Activated CD4-positive, alpha-beta T cell treated with anti-CD3 and anti-CD28 coated beads, Interleukin-2, Interleukin-6, amounts not matched to agents 100 ng/mL and 50 ng/mL, durations not matched to agents 16 hours and 8 hours (primary cell): ENCODE data around the gene STRN4.

ENCODE experiments used
- DNase-seq: peaks from one replicate; pipeline ENCODE4 v3.0.0-alpha.2; 2020

Gene STRN4

DNA sequence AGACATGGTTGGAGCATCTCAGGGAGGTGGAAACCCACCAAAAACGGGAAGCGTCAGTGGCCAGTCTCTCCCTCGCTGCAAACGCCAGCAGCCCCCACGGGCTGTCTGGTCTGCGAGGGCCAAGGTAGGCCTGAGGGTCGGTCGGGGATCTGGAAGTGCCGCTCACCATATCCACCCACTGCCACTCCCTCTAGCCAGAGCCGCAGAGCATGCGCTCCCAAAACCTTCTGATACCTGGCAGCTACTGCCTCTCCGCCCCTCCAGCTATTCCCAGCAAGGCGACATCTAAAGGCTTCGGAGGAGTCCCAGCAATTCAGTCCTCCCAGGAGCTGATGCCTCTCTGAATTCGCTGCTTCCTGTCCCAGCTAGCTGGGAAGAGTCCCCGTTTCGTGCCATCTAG, 4.8 kb downstream of the STRN4 start:
- no peak for DNase-seq

DNA sequence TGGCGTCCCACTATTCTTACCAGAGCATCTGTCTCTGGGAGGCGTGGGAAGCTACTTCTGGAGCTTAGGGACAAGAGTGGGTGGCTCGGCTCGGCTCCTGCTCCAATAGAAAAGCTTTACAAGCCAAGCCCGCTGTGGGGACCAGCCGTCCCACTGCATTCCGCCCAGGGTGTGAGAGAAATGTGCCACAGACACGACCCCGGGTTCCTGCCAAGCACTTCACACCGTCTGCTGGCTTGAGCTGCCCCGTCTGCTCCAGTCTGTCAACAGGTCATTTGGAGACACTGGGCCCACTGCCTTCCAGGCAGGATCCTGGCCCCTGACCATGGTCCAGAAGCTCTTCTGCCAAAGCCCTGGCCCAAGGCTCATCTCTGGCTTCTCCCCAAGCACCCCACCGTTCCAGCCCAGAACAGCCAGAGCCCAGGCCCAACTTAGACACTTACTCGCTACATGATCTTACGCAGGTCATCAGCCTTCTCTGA, 6.9 kb downstream of the STRN4 start:
- no peak for DNase-seq

DNA sequence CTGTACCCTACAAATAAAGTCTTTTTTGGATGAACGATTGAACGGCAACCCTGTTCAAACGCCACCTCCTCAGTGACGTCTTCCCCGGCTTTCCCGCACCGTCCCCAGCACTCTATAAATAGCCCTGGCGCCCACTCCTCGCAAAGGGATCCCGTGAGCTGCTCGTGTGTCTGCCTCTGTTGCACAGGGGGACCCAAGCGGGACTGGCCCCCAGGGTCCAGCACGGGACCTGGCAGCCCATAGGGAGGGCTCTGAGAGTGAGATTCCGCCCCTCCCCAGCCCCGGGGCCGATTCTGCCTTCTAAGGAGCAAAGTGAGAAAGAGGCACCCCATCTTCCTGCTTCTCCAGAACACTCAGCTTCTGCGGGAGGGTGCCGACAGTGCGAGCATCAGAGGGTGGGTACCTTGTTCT, 8.5 kb downstream of the STRN4 start:
- no peak for DNase-seq

DNA sequence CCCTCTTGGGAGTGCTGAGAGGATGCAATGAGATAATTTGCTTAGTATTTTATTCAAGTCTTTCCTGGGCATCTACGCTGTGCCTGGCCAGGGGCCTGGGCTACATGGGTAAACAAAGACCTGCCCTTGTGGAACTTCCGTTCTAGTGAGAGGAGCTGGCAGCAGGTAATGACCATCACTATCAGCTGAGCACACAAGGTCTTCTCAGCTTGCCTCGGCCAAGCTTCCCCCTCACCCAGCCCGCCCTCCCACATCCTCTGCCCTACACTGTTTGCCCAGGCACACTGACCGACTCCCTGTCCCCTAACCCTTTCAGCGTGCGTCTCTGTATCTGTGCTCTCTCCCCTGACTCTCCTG, 9.0 kb downstream of the STRN4 start:
- DNase-seq: no peak

DNA sequence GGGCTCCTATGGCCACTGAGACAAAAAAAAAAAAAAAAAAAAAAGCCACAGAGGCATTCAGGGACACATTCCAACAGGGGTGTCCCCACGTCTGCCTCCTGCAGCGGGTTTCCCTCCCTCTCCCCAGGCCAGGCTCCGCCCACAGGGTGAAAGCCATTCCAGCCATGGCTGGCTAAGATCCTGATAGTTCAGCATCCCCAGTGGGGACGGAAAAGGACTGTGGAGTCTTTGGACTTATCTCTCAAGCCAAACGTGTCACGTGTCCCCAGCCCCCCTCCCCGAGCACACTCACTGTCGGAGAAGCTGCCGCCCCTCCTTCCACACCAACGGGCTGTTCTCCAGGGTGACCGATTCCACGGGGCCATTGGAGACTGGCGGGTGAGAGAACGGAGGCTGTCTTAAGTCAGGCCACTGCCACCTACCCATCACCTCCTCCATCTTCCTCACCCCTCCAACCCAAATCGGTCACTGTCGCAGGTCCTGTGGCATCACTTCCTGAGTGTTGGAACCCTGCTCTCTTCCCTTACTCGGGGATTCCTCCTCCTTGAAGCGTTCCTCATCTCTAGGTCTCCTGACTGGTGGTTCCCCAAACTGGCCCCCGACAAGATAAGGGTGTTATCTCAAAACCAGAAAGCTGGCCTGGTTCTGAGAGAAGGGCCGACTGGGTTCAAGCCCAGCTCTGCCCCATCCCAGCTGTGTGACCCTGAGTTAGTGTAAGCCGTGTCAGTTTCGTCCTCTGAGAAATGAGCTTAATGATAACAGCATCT, 9.5 kb downstream of the STRN4 start:
- DNase-seq: no peak

DNA sequence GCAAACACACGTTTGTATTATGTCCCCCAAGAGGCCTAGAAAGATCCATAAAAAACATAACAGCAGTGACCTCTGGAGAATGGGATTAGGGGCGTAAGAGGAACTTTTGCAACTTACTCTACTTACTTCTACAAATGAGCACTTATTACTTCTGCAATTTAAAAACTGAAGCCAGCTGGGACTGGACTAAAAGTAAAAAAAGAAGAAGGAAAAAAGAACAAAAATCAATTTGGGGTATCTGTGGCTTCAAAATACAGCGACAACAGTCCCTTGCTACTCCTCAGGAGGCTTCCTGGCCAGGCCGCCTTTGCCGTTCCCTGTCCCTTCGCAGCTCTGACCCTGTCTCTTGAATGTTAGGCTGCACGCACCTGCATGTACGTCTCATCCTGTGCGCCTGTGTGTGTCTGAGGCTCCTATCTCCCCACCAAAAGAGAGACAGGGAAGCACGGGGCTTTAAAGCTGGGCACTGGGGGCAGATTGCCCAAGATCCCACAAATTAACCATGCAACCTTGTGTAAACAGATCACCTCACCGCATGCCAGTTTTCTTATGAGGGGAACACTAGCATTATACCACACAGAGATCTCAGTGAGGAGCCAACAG, 12.5 kb downstream of the STRN4 start:
- no peak for DNase-seq

DNA sequence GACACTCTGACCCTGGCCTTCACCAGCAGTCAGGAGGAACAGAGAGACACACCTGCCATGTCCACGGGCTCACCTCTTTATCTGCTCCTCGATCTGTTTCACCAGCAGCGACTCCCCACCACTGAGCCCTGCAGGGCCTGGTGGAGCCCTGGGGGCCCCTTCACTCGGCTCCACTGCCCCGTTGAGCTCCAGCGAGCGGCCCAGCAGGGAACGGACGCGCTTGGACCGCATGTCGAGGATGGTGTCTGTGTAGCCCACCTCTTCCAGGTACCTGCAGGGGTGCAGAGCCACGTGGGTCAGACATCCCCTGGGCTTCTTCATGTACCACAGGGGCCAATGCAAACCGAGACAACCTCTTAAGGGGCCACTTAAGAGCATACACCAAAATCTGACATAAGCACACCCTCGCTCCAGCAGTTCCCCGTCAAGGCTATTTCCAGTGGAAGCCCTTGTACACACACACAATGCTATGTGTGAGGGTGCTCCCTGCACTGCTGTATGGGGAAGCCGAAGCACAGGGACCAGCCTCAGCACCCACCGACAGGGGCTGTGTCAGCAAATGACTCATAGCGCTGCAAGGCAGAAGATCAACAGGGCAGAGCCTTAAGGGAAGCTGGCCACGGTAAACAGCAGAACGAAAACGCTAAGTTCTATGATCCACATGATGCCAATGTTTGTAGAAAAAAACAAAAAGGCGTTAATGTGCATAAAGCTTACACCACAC, 13.1 kb downstream of the STRN4 start:
- no peak for DNase-seq

DNA sequence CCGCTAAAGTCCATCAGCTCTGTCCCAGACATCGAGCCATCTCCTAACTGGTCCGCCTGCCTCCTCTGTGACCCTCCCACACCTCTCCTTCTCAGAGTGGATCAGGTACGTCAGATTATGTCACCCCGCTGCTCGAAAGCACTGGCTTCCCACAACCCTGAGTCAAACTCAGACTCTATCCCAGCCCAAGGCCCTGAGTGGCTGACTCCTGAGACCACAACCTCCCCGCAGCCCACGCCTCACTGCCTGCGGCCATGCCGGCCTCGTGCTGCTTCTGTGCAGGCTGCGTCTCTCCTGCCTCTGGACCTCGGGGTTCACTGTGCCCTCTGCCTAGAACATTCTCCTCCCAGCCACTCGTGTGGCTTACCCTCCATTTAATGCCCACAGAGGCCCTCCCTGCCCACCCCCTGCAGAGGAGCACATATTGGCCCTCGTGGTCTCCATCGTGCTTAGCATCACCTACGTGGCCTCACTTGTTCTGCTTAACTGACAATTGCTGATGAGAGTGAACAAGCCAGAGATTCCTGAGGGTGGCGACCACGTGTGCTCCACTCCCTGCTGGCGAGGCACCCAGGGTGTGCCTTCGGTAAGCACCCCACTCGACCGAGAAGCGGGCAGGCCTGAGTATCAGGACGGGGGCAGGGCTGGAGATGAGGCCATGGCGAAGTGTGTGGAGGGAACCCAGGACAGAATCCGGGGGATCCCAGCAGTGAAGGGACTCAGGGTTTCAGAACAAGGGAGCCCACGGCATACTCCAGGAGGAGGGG, 13.9 kb downstream of the STRN4 start:
- no peak for DNase-seq

DNA sequence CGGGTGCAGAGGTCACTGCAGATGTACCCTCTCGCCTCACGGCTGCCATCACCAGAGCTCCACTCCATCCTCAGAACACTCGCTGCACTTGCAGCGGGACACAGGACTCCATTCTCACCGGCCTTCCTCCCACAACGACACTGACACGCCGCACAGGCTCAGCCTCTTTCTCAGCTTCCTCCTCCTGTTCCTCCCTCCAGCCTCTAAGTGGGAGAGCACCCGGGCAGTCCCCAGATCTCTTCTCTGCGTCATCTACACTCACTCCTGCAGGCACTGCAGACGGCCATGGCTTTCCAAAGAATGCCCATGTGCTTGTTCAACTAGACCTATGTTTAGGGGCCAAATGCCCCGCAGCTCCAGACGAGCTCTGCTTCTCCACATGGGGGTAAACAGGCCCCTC, 14.7 kb downstream of the STRN4 start:
- DNase-seq: no peak

DNA sequence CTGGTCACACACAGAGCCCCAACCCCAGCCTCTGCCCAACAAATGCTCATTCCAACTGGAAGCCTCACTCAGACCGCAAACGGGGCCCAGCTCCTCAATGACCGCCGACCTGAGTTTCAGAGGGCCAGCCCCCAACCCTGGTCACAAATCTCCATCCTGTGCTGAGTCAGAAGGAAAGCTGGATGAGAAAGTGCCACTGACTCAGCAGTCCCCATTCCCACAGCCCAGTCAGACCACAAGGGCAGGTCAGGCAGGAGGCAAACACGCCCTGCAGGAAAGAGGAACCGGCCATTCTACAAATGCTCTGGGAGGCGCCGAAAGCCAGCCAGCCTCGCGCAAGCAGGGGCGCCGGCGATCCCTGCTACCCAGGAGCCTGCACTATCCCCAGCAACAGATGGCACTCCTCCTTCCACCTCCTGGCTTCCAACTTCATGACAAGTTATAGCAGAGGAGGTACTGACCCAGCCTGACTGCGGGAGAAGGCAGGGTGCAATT, 15.2 kb downstream of the STRN4 start:
- DNase-seq: peak; percentile 33

DNA sequence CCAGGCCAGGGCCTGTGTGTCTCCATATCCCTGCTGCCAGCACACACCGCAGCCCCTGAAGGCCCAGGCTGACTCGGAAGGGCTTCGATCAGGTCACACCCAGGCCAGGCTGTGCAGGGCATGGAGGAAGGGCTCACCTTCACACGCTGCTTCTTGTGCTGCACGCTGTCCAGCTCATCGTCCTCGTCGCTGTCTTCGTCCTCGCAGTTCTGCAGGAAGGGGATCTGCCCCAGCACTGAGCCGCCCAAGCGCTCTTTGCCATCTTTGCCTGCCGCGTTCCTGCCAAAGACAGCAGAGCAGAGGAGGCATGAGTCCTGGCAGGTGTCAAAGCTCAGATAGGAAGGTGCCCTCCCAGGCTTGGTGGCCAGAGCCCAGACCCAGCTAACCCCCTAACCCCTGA, 15.7 kb downstream of the STRN4 start:
- DNase-seq: no peak

DNA sequence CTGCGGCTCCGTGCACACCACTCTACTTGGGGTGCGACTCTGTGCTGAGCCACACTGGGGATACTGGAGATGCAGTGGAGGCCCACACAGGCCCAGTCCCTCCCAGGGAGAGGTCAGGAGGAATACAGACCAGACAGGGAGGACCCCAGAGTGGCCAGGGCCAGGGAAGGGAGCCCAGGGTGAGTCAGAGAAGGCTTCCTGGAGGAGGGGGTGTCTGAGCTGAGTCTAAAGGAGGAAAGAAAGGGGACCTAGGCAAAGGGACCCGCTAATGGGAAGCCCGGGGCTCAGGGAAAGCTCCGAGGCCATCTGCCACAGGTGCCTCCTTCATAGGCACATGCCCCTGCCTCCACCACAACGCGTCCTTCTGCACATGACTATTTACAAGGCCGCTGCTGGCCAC, 16.1 kb downstream of the STRN4 start:
- no peak for DNase-seq

DNA sequence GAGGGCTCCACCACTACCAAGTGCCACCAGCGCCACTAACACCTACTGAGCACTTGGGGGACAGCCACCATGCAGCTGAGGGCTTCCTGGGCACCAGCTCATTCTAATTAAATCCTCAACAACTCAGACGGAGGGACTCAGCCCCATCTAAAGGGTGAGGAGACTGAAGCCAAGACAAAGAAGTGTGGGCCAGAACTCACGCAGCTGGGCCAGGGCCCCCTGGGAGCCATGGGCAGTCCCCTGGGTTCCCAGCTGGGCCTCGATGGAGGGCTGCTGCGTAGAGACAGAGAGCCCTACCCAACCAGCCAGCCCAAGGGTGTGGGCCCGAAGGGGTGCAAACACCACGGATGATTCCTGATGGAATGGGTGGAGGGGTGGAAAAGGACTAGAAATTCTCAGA, 16.6 kb downstream of the STRN4 start:
- DNase-seq: no peak

DNA sequence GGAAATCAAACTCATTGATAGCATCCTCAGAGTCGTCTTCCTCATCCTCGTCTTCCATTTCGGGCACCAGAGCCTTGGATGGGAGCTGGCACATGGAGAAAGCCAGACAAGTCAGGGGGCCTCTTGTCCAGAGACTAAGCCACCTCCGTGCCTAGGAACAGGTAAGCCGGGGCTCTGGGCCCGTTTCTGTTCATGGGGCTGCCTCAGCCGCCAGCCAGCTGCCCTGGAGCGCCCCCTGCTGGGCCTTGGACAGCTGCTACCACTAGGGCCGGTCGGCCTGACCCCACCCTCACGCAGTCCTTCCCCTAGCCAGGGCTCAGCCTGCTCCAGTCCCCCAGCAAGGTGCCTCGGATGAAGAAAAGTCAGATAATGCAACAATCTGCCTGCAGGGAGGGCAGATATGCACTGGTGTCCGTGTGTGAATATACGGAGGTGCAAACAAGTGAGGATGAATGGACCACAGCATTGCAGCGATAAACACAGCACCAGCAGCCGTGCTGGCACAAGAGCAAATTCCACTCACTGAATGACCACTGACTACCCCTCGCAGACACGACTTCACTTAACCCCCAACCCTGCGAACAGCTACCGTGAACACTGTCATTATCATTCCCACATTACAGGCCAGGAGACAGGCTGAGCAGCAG, 17.4 kb downstream of the STRN4 start:
- DNase-seq: peak; percentile 85

DNA sequence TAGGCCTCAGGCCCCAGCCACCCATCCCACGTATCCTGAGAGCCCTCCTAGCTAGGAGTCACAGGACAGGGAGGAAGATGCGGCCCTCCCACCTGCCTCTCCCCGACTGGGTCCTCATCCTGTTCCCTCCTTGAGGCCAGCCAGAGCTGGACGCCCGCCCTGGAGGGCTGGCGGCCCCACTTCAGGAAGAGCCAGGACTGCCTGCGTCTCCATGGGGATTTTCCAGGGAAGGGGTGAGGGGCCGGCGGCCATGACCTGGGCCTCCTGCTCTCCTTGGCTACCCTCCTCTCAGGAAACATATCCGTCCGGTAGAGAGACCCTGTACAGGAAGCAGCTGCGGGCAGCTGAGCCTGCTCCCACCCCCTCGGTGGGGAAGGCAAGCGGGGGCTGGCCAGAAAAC, 18.0 kb downstream of the STRN4 start:
- DNase-seq: no peak

DNA sequence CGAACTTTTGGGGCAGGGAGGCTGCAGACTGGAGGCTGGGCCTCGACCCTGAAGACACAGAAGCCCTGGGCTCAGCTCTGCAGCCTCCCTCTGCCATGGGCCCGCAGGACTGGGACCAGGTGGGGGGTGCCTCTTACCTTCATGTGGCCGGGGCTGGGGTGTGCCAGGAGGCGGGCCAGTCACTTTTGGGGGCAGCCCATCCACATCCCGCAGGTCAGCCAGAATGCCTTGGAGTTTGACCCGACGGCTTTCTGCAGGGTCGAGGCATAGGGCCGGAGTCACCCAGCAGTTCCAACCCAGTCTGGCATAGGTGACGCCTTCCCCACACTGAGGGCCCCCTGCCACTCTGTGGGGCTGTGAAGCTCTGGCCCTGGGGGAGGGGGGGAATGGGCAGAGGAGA, 18.5 kb downstream of the STRN4 start:
- DNase-seq: no peak

DNA sequence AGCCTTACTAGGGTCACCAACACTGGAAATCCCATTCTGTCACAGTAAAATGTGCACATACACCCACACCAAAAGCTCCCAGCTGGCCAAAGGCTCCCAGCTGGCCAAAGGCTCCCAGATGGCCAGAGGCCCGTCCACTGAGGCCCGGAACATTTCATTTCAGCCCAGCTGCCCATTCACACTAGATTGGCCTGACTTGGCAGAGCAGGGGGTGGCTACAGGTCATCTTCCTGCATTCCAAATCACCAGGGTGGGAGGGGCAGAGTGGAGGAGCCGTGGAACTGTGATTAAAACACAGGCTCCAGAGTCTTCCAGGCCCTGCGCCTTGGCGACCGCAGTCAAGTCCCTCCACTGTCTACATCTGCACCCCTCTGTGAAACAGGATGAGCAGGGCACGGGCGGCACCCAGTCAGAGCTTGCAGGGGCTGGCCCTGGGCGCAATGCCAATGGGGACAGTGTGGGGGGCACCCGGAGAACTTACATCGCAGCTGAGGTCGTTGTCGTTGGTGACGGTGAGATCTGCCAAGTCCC, 19.2 kb downstream of the STRN4 start:
- no peak for DNase-seq

DNA sequence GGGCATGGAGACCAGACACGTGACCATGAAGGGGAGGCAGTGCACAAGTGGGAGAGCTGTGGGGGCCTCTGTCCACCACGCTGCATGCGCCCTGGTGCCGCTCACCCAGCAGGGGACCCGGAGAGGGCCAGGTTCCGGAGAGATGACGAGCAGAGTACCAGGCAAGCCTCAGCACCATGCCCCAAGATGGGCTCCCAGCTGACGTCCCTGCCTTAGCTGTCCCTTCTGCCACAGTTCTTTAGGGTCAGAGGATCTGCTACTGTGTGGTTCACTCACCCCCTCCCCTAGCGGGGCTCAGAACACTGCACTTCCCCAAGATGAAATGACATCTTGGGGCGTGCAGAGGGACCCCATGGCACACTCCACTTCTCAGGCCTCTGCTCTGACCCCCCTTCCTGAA, 19.7 kb downstream of the STRN4 start:
- DNase-seq: no peak

DNA sequence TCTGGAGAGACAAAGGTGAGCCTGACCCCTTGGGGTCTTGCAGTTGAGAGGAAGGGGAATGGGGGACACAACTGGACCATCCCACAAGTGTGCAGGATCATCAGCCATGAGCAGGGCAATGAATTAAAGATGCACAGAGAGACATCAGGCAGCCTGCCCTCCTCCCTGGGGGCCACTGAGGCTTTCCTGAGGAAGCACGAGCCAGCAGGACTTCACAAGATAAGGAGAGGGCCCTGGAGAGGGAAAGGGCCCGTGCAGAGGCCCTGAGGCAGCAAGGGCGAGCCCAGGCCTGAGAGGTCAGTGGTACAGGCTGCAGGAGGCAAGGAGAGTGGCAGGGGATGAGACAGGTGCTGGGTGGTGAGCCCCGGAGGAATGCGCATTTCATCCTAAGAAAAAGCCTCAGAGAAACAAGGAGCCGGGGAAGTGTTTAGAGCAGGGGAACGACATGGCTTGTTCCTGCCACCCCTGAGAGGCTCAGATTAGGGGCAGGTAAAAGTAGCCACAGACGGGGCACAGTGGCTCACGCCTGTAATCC, 20.3 kb downstream of the STRN4 start:
- no peak for DNase-seq

DNA sequence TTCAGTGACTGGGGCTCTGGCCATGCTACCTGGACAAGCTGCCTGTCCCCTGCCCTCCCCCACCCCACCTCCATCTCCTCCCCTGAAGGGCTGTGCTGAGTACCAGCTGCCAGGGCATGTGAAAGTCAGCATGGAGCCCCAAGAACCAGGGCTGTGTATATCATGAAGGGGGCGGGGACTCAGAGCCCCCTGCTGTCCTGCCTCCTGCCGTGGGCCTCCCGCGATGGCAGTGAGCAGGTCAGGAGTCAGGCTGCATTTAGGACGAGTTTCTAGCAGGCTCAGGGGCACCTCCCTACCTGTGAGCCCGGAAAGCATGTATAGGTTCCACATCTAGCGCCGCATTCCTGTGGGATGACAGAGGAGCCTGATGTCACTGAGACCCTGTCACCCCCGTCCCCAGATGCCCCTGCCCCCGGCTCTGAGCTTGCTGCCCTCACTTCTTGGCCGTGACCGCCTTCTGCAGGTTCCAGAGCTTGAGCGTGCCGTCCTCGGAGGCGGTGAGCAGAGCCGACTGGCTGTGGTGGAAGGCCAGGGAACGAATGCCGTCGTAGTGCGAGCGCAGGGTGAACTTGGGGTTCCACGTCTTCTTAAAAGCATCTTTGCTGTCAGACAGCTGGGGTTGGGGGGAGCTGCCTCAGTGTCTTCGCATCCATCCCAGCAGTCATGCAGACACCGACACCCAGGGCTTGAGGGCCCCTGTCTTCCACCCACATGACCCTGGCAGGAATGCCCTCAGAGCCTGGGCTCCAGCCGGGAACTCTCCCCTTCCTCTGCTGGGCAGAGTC, 21.0 kb downstream of the STRN4 start:
- DNase-seq: no peak

DNA sequence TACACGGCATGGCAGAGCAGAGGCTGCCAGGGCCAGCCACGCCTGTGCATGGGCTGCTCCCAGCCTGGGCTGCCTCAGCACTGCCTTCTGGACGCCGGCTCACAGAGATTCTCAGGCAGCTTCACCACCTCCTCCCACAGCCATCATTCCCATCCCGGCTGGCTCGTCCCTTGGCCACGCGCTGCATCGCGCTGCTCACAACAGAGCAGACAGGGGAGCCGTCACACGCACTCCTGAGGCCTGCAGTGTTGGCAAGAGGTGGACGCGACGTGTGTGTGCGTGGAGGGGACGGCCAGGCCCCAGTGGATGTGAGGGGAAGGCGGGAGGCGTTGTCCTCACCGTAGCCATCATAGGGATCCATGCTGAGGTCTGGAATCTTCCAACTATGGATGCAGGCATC, 21.8 kb downstream of the STRN4 start:
- no peak for DNase-seq
